ENCODE measurements around the gene EPHA1.

The EPHA1 gene

GRCh38 chr7:143399151-143399550, 9.5 kb downstream of the EPHA1 start:
- no peaks in the 10 kb centered on the region for H3K9me3 ChIP-seq (ENCODE audit: low read length)
- peaks cover 4% of the 10 kb centered on the region for H3K4me1 ChIP-seq (ENCODE audit: insufficient read depth, low read length)
- H3K9ac ChIP-seq (ENCODE audit: low read length) = no peak overlapping the region
- no peak overlapping the region for H3K27ac ChIP-seq (ENCODE audit: low read depth, low read length)
- no peaks in the 10 kb centered on the region for H3K36me3 ChIP-seq (ENCODE audit: insufficient read depth, low read length)
- no peaks in the 10 kb centered on the region for H3K27me3 ChIP-seq (ENCODE audit: control insufficient read depth in 1 of 2, insufficient read depth in 2 of 2, low read length in 2 of 2)
- H3K4me3 ChIP-seq (ENCODE audit: low read depth in 1 of 2, low read length in 2 of 2) = no peak overlapping the region

GRCh38 chr7:143398616-143399015, 10.0 kb downstream of the EPHA1 start:
- Histone ChIP-seq H3K36me3 (ENCODE audit: insufficient read depth, low read length) (no peaks in the 10 kb centered on the region), H3K9ac (ENCODE audit: low read length) (no peak overlapping the region), H3K9me3 (ENCODE audit: low read length) (no peaks in the 10 kb centered on the region), H3K4me1 (ENCODE audit: insufficient read depth, low read length) (peaks cover 8% of the 10 kb centered on the region), H3K4me3 (ENCODE audit: low read depth in 1 of 2, low read length in 2 of 2) (no peak overlapping the region), H3K27me3 (ENCODE audit: control insufficient read depth in 1 of 2, insufficient read depth in 2 of 2, low read length in 2 of 2) (no peaks in the 10 kb centered on the region), H3K27ac (ENCODE audit: low read depth, low read length) (no peak overlapping the region)

DNA sequence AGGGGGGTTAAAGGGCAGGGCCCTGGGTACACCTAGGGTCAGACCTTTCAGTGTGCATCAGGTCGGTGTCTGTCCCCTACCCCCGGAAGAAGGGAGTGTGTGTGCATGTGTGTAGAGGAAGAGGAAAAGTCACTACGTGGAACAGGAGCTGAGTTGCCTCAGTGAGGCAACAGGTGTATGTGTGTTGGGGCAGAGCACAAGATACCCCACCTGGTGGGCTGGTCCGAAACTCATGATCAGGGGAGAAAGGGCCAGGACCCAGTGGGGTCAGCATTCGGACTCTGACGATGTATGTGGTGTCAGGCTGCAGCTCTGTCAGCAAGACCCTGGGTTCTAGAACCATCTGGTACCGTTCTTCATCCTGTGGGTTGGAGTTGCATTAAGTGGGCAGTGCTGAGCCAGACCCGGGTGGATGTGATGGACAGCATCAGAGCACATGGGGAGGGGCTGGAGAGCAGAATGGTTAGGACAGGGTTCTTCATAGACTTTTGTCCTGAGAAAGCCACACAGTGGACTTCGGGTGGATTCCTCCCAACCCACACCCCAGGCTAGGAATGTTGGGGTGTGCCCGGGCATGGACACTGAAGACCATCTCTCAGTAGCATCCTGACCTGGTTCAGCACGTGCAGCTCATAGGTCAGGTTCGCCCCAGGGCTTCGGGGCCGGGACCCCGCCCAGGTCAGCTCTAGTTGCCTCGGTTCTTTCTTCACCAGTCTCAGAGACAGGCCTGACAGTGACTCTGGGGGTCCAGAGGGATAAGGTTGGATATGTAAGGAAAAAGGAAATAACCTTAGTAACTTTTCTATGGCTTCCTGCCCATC, 10.7 kb downstream of the EPHA1 start:
- Histone ChIP-seq H3K27me3 (ENCODE audit: control insufficient read depth in 1 of 2, insufficient read depth in 2 of 2, low read length in 2 of 2) (no peaks in the 10 kb centered on the region), H3K36me3 (ENCODE audit: insufficient read depth, low read length) (no peaks in the 10 kb centered on the region), H3K27ac (ENCODE audit: low read depth, low read length) (no peak overlapping the region)

GRCh38 chr7:143396625-143397556, 11.8 kb downstream of the EPHA1 start:
- Histone ChIP-seq H3K27ac (ENCODE audit: low read depth, low read length) (no peak overlapping the region), H3K4me3 (ENCODE audit: low read depth in 1 of 2, low read length in 2 of 2) (no peak overlapping the region), H3K4me1 (ENCODE audit: insufficient read depth, low read length) (peaks cover 24% of the 10 kb centered on the region), H3K9me3 (ENCODE audit: low read length) (no peaks in the 10 kb centered on the region), H3K36me3 (ENCODE audit: insufficient read depth, low read length) (no peaks in the 10 kb centered on the region), H3K27me3 (ENCODE audit: control insufficient read depth in 1 of 2, insufficient read depth in 2 of 2, low read length in 2 of 2) (no peaks in the 10 kb centered on the region), H3K9ac (ENCODE audit: low read length) (no peak overlapping the region)

More for the DNA sequence above, 10.7 kb downstream of the EPHA1 start:
- H3K9ac ChIP-seq (ENCODE audit: low read length) = no peak overlapping the region
- H3K4me1 ChIP-seq (ENCODE audit: insufficient read depth, low read length) = peaks cover 14% of the 10 kb centered on the region
- H3K4me3 ChIP-seq (ENCODE audit: low read depth in 1 of 2, low read length in 2 of 2) = no peak overlapping the region
- H3K9me3 ChIP-seq (ENCODE audit: low read length) = no peaks in the 10 kb centered on the region

DNA sequence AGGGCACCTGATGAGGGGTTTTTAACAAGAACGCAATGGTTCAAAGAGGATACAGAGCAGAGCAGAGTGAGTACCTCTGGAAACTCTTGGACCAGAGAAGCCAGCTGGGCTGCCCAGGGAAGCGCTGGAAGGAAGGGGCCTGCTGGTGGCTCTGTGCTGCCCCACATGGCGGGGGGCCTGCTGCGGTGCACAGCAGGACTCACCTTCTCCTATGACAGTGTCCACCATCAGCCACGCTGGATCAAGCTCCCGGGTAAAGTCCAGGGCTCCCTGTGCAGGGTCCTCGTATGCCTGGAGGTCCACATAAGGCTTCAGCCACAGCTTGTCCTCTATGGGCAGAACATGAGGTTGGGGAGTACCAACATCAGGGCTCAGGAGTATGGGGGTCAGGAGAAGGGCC, 12.5 kb downstream of the EPHA1 start:
- Histone ChIP-seq H3K9me3 (ENCODE audit: low read length) (no peaks in the 10 kb centered on the region), H3K27me3 (ENCODE audit: control insufficient read depth in 1 of 2, insufficient read depth in 2 of 2, low read length in 2 of 2) (no peaks in the 10 kb centered on the region), H3K4me3 (ENCODE audit: low read depth in 1 of 2, low read length in 2 of 2) (no peak overlapping the region), H3K9ac (ENCODE audit: low read length) (no peak overlapping the region), H3K36me3 (ENCODE audit: insufficient read depth, low read length) (peaks cover 4% of the 10 kb centered on the region), H3K27ac (ENCODE audit: low read depth, low read length) (no peak overlapping the region), H3K4me1 (ENCODE audit: insufficient read depth, low read length) (peaks cover 31% of the 10 kb centered on the region)

DNA sequence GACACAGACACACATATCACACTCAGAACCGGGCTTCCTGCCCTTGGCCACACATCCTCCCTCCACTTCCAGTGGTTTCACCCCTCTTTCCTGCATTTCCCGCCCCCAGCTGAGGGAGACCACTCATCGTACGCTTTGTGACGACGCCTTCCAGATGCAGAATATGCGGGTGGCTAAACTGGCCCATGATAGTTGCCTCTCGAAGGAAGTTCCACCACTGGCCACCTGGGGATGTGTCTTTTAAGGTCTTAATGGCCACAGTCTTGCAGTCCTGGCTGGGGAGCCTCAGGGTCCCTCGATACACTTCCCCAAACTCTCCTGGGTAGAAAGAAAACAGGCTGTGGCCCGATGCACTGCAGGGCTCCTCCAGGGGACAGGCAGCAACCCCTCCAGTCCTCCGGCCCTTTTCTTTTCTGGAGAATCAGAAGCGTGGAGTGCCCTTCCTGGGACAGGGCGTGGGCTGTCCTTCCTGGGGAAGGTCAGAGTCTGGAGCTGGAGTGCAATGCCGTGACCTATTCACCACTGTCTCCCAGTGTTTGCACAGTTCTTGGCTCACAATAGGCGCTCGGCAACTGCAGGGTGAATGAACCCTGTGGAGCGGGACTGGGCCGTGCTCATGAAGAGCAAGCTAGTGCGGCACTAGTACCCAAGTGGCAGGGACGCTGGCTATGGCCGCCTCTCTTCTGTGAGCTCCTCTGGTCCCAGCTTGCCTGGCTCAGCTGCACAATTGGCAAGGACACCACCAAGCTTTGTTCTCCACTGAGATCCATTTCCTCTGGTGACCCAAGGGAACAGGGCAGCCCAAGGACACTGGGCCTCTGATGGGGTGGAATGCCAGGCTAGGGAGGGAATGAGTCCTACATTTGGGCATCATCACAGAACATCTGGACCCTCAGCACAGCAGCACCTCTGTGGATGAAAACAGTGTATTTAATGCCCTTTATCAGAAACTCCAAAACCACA, 13.2 kb downstream of the EPHA1 start:
- H3K9ac ChIP-seq (ENCODE audit: low read length) = no peak overlapping the region
- H3K27ac ChIP-seq (ENCODE audit: low read depth, low read length) = no peak overlapping the region
- H3K4me1 ChIP-seq (ENCODE audit: insufficient read depth, low read length) = peaks cover 39% of the 10 kb centered on the region
- no peaks in the 10 kb centered on the region for H3K27me3 ChIP-seq (ENCODE audit: control insufficient read depth in 1 of 2, insufficient read depth in 2 of 2, low read length in 2 of 2)
- no peaks in the 10 kb centered on the region for H3K9me3 ChIP-seq (ENCODE audit: low read length)
- H3K36me3 ChIP-seq (ENCODE audit: insufficient read depth, low read length) = peaks cover 7% of the 10 kb centered on the region
- no peak overlapping the region for H3K4me3 ChIP-seq (ENCODE audit: low read depth in 1 of 2, low read length in 2 of 2)

GRCh38 chr7:143394777-143395176, 13.9 kb downstream of the EPHA1 start:
- Histone ChIP-seq H3K9me3 (ENCODE audit: low read length) (no peaks in the 10 kb centered on the region), H3K36me3 (ENCODE audit: insufficient read depth, low read length) (peaks cover 14% of the 10 kb centered on the region), H3K4me1 (ENCODE audit: insufficient read depth, low read length) (peaks cover 46% of the 10 kb centered on the region), H3K4me3 (ENCODE audit: low read depth in 1 of 2, low read length in 2 of 2) (no peak overlapping the region), H3K27me3 (ENCODE audit: control insufficient read depth in 1 of 2, insufficient read depth in 2 of 2, low read length in 2 of 2) (no peaks in the 10 kb centered on the region), H3K9ac (ENCODE audit: low read length) (no peak overlapping the region), H3K27ac (ENCODE audit: low read depth, low read length) (no peak overlapping the region)

GRCh38 chr7:143394068-143394467, 14.6 kb downstream of the EPHA1 start:
- no peak overlapping the region for H3K9ac ChIP-seq (ENCODE audit: low read length)
- H3K27ac ChIP-seq (ENCODE audit: low read depth, low read length) = no peak overlapping the region
- H3K4me3 ChIP-seq (ENCODE audit: low read depth in 1 of 2, low read length in 2 of 2) = no peak overlapping the region
- H3K4me1 ChIP-seq (ENCODE audit: insufficient read depth, low read length) = peaks cover 53% of the 10 kb centered on the region
- no peaks in the 10 kb centered on the region for H3K27me3 ChIP-seq (ENCODE audit: control insufficient read depth in 1 of 2, insufficient read depth in 2 of 2, low read length in 2 of 2)
- H3K9me3 ChIP-seq (ENCODE audit: low read length) = no peaks in the 10 kb centered on the region
- H3K36me3 ChIP-seq (ENCODE audit: insufficient read depth, low read length) = peaks cover 21% of the 10 kb centered on the region

GRCh38 chr7:143393267-143394041, 15.2 kb downstream of the EPHA1 start:
- Histone ChIP-seq H3K9ac (ENCODE audit: low read length) (no peak overlapping the region), H3K27ac (ENCODE audit: low read depth, low read length) (no peak overlapping the region), H3K9me3 (ENCODE audit: low read length) (no peaks in the 10 kb centered on the region), H3K27me3 (ENCODE audit: control insufficient read depth in 1 of 2, insufficient read depth in 2 of 2, low read length in 2 of 2) (no peaks in the 10 kb centered on the region), H3K4me3 (ENCODE audit: low read depth in 1 of 2, low read length in 2 of 2) (no peak overlapping the region), H3K4me1 (ENCODE audit: insufficient read depth, low read length) (peaks cover 59% of the 10 kb centered on the region), H3K36me3 (ENCODE audit: insufficient read depth, low read length) (peaks cover 28% of the 10 kb centered on the region)

DNA sequence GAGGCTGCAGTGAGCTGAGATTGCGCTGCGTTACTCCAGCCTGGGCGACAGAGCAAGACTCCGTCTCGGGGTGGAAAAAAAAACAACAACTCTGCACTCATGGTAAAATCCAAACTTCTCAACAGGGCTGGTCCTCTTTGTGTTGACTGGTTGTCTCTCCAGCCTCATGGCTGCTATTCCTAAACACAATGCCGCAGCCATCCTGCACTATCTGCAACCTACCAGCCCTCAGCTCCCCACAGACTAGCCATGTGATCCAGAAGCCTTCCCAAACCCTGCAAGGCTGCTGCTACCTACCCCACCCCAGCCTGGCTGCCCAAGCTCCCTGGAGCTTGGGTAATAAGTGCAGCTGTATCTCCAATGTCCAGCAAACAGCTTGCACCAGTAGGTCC, 15.8 kb downstream of the EPHA1 start:
- H3K27me3 ChIP-seq (ENCODE audit: control insufficient read depth in 1 of 2, insufficient read depth in 2 of 2, low read length in 2 of 2) = no peaks in the 10 kb centered on the region
- no peak overlapping the region for H3K4me3 ChIP-seq (ENCODE audit: low read depth in 1 of 2, low read length in 2 of 2)
- H3K9me3 ChIP-seq (ENCODE audit: low read length) = no peaks in the 10 kb centered on the region
- H3K9ac ChIP-seq (ENCODE audit: low read length) = no peak overlapping the region
- H3K4me1 ChIP-seq (ENCODE audit: insufficient read depth, low read length) = peaks cover 64% of the 10 kb centered on the region
- H3K36me3 ChIP-seq (ENCODE audit: insufficient read depth, low read length) = peaks cover 33% of the 10 kb centered on the region
- no peak overlapping the region for H3K27ac ChIP-seq (ENCODE audit: low read depth, low read length)
